Adipocyte (in vitro differentiated cells): Measurements from ENCODE around the gene PAXIP1.

Source experiments
- DNase-seq: peaks from one replicate; pipeline ENCODE4 v3.0.0-alpha.2; 2015; ENCODE audit warnings: low read depth
- H3K27me3 ChIP-seq: replicated peaks from 2 replicates; pipeline ENCODE4 v1.7.0; 2013; ENCODE audit warnings: mild to moderate bottlenecking, low read length, moderate library complexity; ENCODE audit not compliant: control insufficient read depth, insufficient read depth
- H3K36me3 ChIP-seq: 2 replicates; pipeline ENCODE4 v1.7.0; 2013; ENCODE audit warnings: low read length, mild to moderate bottlenecking, moderate library complexity; ENCODE audit not compliant: control insufficient read depth, insufficient read depth, severe bottlenecking
- H3K4me1 ChIP-seq: 2 replicates; pipeline ENCODE4 v1.7.0; 2013; ENCODE audit warnings: mild to moderate bottlenecking, low read length, moderate library complexity; ENCODE audit not compliant: control insufficient read depth, insufficient read depth
- H3K4me3 ChIP-seq: 2 replicates; pipeline ENCODE4 v1.7.0; 2013; ENCODE audit warnings: mild to moderate bottlenecking, low read length, moderate library complexity
- H3K9ac ChIP-seq: 2 replicates; pipeline ENCODE4 v1.7.0; 2013; ENCODE audit warnings: mild to moderate bottlenecking, low read length, moderate library complexity
- H3K9me3 ChIP-seq: 2 replicates; pipeline ENCODE4 v1.7.0; 2013; ENCODE audit warnings: mild to moderate bottlenecking, low read length, moderate library complexity; ENCODE audit not compliant: control insufficient read depth

The PAXIP1 gene

GRCh38 chr7:155011086-155011485 is 8.2 kb upstream of the PAXIP1 start:
- Histone ChIP-seq H3K9ac (no peak overlapping the region), H3K27me3 (no peaks in the 10 kb centered on the region), H3K4me1 (no peaks in the 10 kb centered on the region), H3K36me3 (peaks cover 4% of the 10 kb centered on the region), H3K4me3 (no peak overlapping the region), H3K9me3 (no peaks in the 10 kb centered on the region)
- no peak for DNase-seq

- H3K27me3 ChIP-seq = no peaks in the 10 kb centered on the region
- H3K9ac ChIP-seq = no peak overlapping the region
- H3K4me3 ChIP-seq = no peak overlapping the region
- H3K9me3 ChIP-seq = no peaks in the 10 kb centered on the region
- H3K36me3 ChIP-seq = peaks cover 4% of the 10 kb centered on the region
- peaks cover 4% of the 10 kb centered on the region for H3K4me1 ChIP-seq
- no peak for DNase-seq
Observed at GRCh38 chr7:155009570-155010157, 6.7 kb upstream of the PAXIP1 start.

GRCh38 chr7:155007947-155008346 is 5.0 kb upstream of the PAXIP1 start:
- H3K4me3 ChIP-seq = no peak overlapping the region
- DNase-seq = no peak
- peaks cover 9% of the 10 kb centered on the region for H3K4me1 ChIP-seq

GRCh38 chr7:155003376-155004214 is 671 bp upstream of the PAXIP1 start:
- H3K9me3 ChIP-seq = no peaks in the 10 kb centered on the region
- peaks cover 4% of the 10 kb centered on the region for H3K36me3 ChIP-seq
- H3K4me3 ChIP-seq = peak overlapping the region; percentile 97
- DNase-seq = peak; percentile 88
- H3K9ac ChIP-seq = peak overlapping the region; percentile 96
- no peaks in the 10 kb centered on the region for H3K27me3 ChIP-seq
- peaks cover 13% of the 10 kb centered on the region for H3K4me1 ChIP-seq

More at GRCh38 chr7:155007947-155008346, 5.0 kb upstream of the PAXIP1 start:
- Histone ChIP-seq H3K9ac (no peak overlapping the region), H3K27me3 (no peaks in the 10 kb centered on the region), H3K9me3 (no peaks in the 10 kb centered on the region), H3K36me3 (peaks cover 4% of the 10 kb centered on the region)

- H3K9me3 ChIP-seq = no peaks in the 10 kb centered on the region
- H3K9ac ChIP-seq = peak overlapping the region; percentile 84
- H3K36me3 ChIP-seq = peaks cover 10% of the 10 kb centered on the region
- H3K4me3 ChIP-seq = peak overlapping the region; percentile 85
- peaks cover 13% of the 10 kb centered on the region for H3K4me1 ChIP-seq
- peak; percentile 77 for DNase-seq
- no peaks in the 10 kb centered on the region for H3K27me3 ChIP-seq
Observed at GRCh38 chr7:155002411-155003091, 373 bp downstream of the PAXIP1 start.

- DNase-seq = peak; percentile 34
- no peaks in the 10 kb centered on the region for H3K27me3 ChIP-seq
- no peaks in the 10 kb centered on the region for H3K9me3 ChIP-seq
- H3K4me3 ChIP-seq = peak overlapping the region; percentile 85
- H3K9ac ChIP-seq = peak overlapping the region; percentile 84
- H3K4me1 ChIP-seq = peaks cover 13% of the 10 kb centered on the region
- peaks cover 17% of the 10 kb centered on the region for H3K36me3 ChIP-seq
Observed at GRCh38 chr7:155001756-155002410, 1.0 kb downstream of the PAXIP1 start.

- Histone ChIP-seq H3K36me3 (peaks cover 23% of the 10 kb centered on the region), H3K4me3 (no peak overlapping the region), H3K4me1 (peaks cover 13% of the 10 kb centered on the region), H3K27me3 (no peaks in the 10 kb centered on the region), H3K9ac (no peak overlapping the region), H3K9me3 (no peaks in the 10 kb centered on the region)
- no peak for DNase-seq
Observed at GRCh38 chr7:155000795-155001194, 2.1 kb downstream of the PAXIP1 start.

GRCh38 chr7:154998481-154998880 is 4.4 kb downstream of the PAXIP1 start:
- no peak for DNase-seq
- peaks cover 31% of the 10 kb centered on the region for H3K36me3 ChIP-seq
- H3K9me3 ChIP-seq = no peaks in the 10 kb centered on the region
- H3K4me1 ChIP-seq = peaks cover 4% of the 10 kb centered on the region
- no peak overlapping the region for H3K4me3 ChIP-seq
- no peaks in the 10 kb centered on the region for H3K27me3 ChIP-seq
- H3K9ac ChIP-seq = no peak overlapping the region

- DNase-seq = no peak
- Histone ChIP-seq H3K36me3 (peaks cover 31% of the 10 kb centered on the region), H3K9me3 (no peaks in the 10 kb centered on the region), H3K4me3 (no peak overlapping the region), H3K27me3 (no peaks in the 10 kb centered on the region), H3K4me1 (peaks cover 4% of the 10 kb centered on the region), H3K9ac (no peak overlapping the region)
Observed at GRCh38 chr7:154997840-154998370, 5.0 kb downstream of the PAXIP1 start.

- DNase-seq = no peak
- H3K9me3 ChIP-seq = no peaks in the 10 kb centered on the region
- H3K4me3 ChIP-seq = no peak overlapping the region
- no peaks in the 10 kb centered on the region for H3K27me3 ChIP-seq
- no peak overlapping the region for H3K9ac ChIP-seq
- peaks cover 31% of the 10 kb centered on the region for H3K36me3 ChIP-seq
- peaks cover 1% of the 10 kb centered on the region for H3K4me1 ChIP-seq
Observed at GRCh38 chr7:154996756-154997155, 6.2 kb downstream of the PAXIP1 start.

- Histone ChIP-seq H3K9me3 (no peaks in the 10 kb centered on the region), H3K27me3 (no peaks in the 10 kb centered on the region), H3K4me1 (no peaks in the 10 kb centered on the region), H3K36me3 (peaks cover 37% of the 10 kb centered on the region), H3K4me3 (no peak overlapping the region), H3K9ac (no peak overlapping the region)
- no peak for DNase-seq
Observed at GRCh38 chr7:154996101-154996500, 6.8 kb downstream of the PAXIP1 start.
